Keratinocyte (primary cell): ENCODE measurements around the gene SSUH2. TPM values are rescaled to one million over a fixed set of nuclear protein-coding genes. Genes with fewer than 3 reads are reported as not detected.

ENCODE experiments used
- DNase-seq: peaks from one replicate; pipeline ENCODE4 v3.0.0-alpha.2; 2011; ENCODE audit warnings: low read depth, missing footprints, low spot score
- FAIRE-seq: peaks from 2 replicates; lab custom pipeline; 2011; peaks lifted over from hg19 to GRCh38; lab: Jason Lieb, UNC
- H2AFZ ChIP-seq: 2 replicates; pipeline ENCODE4 v1.6.0; 2012; ENCODE audit warnings: low read length, control low read depth, inconsistent platforms; ENCODE audit not compliant: control insufficient read depth
- H3K27ac ChIP-seq: 2 replicates; pipeline ENCODE4 v1.5.1; 2011; ENCODE audit warnings: low read length; ENCODE audit not compliant: control insufficient read depth, insufficient read depth
- H3K27me3 ChIP-seq: 3 replicates; pipeline ENCODE4 v1.6.0; 2011; ENCODE audit warnings: low read length; ENCODE audit not compliant: control insufficient read depth, insufficient read depth; ENCODE audit errors: extremely low read depth
- H3K36me3 ChIP-seq, 2 experiments: 2 replicates in 1 of 2; 3 replicates in 1 of 2; pipeline ENCODE4 v1.5.1; 2011; ENCODE audit warnings: low read length in 2 of 2, mild to moderate bottlenecking in 1 of 2; ENCODE audit not compliant: control insufficient read depth in 2 of 2, insufficient read depth in 2 of 2; ENCODE audit errors: extremely low read depth in 1 of 2
- H3K4me1 ChIP-seq: 3 replicates; pipeline ENCODE4 v1.5.1; 2011; ENCODE audit warnings: low read length; ENCODE audit not compliant: control insufficient read depth, insufficient read depth; ENCODE audit errors: extremely low read depth
- H3K4me2 ChIP-seq: 3 replicates; pipeline ENCODE4 v1.6.0; 2011; ENCODE audit warnings: low read depth, low read length; ENCODE audit not compliant: control insufficient read depth, insufficient read depth; ENCODE audit errors: extremely low read depth
- H3K4me3 ChIP-seq, 3 experiments: fragments of 200-600 bp in 1 of 3; sonication (generic) in 1 of 3; 2 replicates in 2 of 3; 3 replicates in 1 of 3; pipeline ENCODE4 v1.5.1; 2011 to 2016; ENCODE audit warnings: low read length in 3 of 3, mild to moderate bottlenecking in 3 of 3, control low read depth in 2 of 3, inconsistent platforms in 1 of 3, low read depth in 1 of 3, mixed read lengths in 1 of 3, mixed run types in 1 of 3, moderate library complexity in 1 of 3; ENCODE audit not compliant: control insufficient read depth in 2 of 3, insufficient read depth in 2 of 3; ENCODE audit errors: extremely low read depth in 1 of 3
- H3K79me2 ChIP-seq: 2 replicates; pipeline ENCODE4 v1.6.0; 2012; ENCODE audit warnings: low read length; ENCODE audit not compliant: control insufficient read depth, insufficient read depth
- H3K9ac ChIP-seq: 3 replicates; pipeline ENCODE4 v1.6.0; 2011; ENCODE audit warnings: low read length; ENCODE audit not compliant: control insufficient read depth, insufficient read depth; ENCODE audit errors: extremely low read depth
- H3K9me1 ChIP-seq: 3 replicates; pipeline ENCODE4 v1.6.0; 2011; ENCODE audit warnings: low read length; ENCODE audit not compliant: control insufficient read depth, insufficient read depth; ENCODE audit errors: extremely low read depth
- H3K9me3 ChIP-seq: 2 replicates; pipeline ENCODE4 v1.5.1; 2012; ENCODE audit warnings: low read depth, low read length; ENCODE audit not compliant: control insufficient read depth
- H4K20me1 ChIP-seq: 3 replicates; pipeline ENCODE4 v1.6.0; 2011; ENCODE audit warnings: low read length; ENCODE audit not compliant: control insufficient read depth, insufficient read depth; ENCODE audit errors: extremely low read depth
- CTCF ChIP-seq, 3 experiments: IDR thresholded peaks in 1 of 3; conservative IDR thresholded peaks in 1 of 3; optimal IDR thresholded peaks in 1 of 3; 2 replicates in 2 of 3; 3 replicates in 1 of 3; pipeline versions ENCODE3 to v1.5.1; 2011; ENCODE audit warnings: low read length in 3 of 3, mild to moderate bottlenecking in 3 of 3, moderate library complexity in 2 of 3, control low read depth in 1 of 3, inconsistent platforms in 1 of 3; ENCODE audit not compliant: insufficient read depth in 2 of 3; ENCODE audit errors: extremely low read depth in 1 of 3
- EZH2 ChIP-seq: IDR thresholded peaks from one replicate; pipeline ENCODE4 v1.6.1; 2012; ENCODE audit warnings: inconsistent platforms, mild to moderate bottlenecking, low read length, moderate library complexity
- dilution Hi-C: fragments of 300-500 bp; cut with MboI; formaldehyde crosslinking; loops from one replicate; pipeline ENCODE4 v1.7.0; 2020; ENCODE audit warnings: low sequenced_read_pairs; ENCODE audit not compliant: extremely low pct_ligation_motif_present
- polyA plus RNA-seq, 5 experiments: library from polyadenylated mRNA; depleted of rRNA in 3 of 5; stranded (reverse) in 3 of 5; stranded (forward) in 1 of 5; unstranded in 1 of 5; fragments of >200 nt; gene quantifications; 1 replicate in 1 of 5; 2 replicates in 3 of 5; 3 replicates in 1 of 5; pipeline versions ENCODE4 v1.2.1 to v1.2.3, GENCODE V29; 2011 to 2012; ENCODE audit warnings: missing spikeins in 2 of 5, low read depth in 1 of 5, low replicate concordance in 1 of 5

The SSUH2 gene
- polyA plus RNA-seq, 1 donor (not counting 4 experiments of a cell fraction or from before 2014, with no cell fraction given), result 0.09 TPM

GRCh38 chr3:8638994-8639658 is 5.5 kb downstream of the SSUH2 start:
- Histone ChIP-seq H3K4me2 (no peak overlapping the region), H3K9me1 (no peaks in the 10 kb centered on the region), H3K36me3 (no peaks in the 10 kb centered on the region), H3K4me3 (no peak overlapping the region), H2AFZ (no peak overlapping the region), H4K20me1 (no peaks in the 10 kb centered on the region), H3K4me1 (no peaks in the 10 kb centered on the region), H3K27me3 (no peaks in the 10 kb centered on the region), H3K79me2 (no peaks in the 10 kb centered on the region), H3K27ac (no peak overlapping the region), H3K9ac (no peak overlapping the region), H3K9me3 (no peaks in the 10 kb centered on the region)
- dilution Hi-C loops, result no loop called here
- TF ChIP-seq EZH2, result no peak
- TF ChIP-seq CTCF (optimal IDR thresholded peaks at IDR 0.05 in 1 of 3, IDR thresholded peaks at IDR 0.05 in 1 of 3, conservative IDR thresholded peaks at IDR 0.05 in 1 of 3; ENCODE audit: extremely low read depth in 1 of 3, insufficient read depth in 2 of 3, low read length in 3 of 3), result no peak
- FAIRE-seq (no peak), DNase-seq (no peak)

GRCh38 chr3:8637348-8637747 is 7.2 kb downstream of the SSUH2 start:
- no peak for FAIRE-seq
- TF ChIP-seq EZH2 (no peak), CTCF (optimal IDR thresholded peaks at IDR 0.05 in 1 of 3, IDR thresholded peaks at IDR 0.05 in 1 of 3, conservative IDR thresholded peaks at IDR 0.05 in 1 of 3; ENCODE audit: extremely low read depth in 1 of 3, insufficient read depth in 2 of 3, low read length in 3 of 3) (no peak)
- Histone ChIP-seq H3K9me1 (no peaks in the 10 kb centered on the region), H3K79me2 (no peaks in the 10 kb centered on the region), H3K36me3 (no peaks in the 10 kb centered on the region), H3K4me2 (no peak overlapping the region), H3K9ac (no peak overlapping the region), H3K27ac (no peak overlapping the region), H3K4me3 (no peak overlapping the region), H3K9me3 (no peaks in the 10 kb centered on the region), H3K4me1 (peaks cover 9% of the 10 kb centered on the region), H3K27me3 (no peaks in the 10 kb centered on the region), H4K20me1 (no peaks in the 10 kb centered on the region), H2AFZ (no peak overlapping the region)
- no peak for DNase-seq
- dilution Hi-C loops, result no loop called here
